Lower lobe of right lung (tissue), 2 donors: ENCODE data around the gene TTC28. TPM values are rescaled to one million over a fixed set of nuclear protein-coding genes. Genes with fewer than 3 reads are reported as not detected.

Experiments
- ATAC-seq, 2 donors: fragments of 200-7000 bp; cut with Tn5 transposase; one replicate each; pipeline ENCODE4 v1.9.1; 2020 to 2022; ENCODE audit warnings: mild to moderate bottlenecking in 2 of 2, moderate library complexity in 2 of 2
- DNase-seq: peaks from one replicate; pipeline ENCODE4 v3.0.0-alpha.2; 2020
- H3K27ac ChIP-seq: fragments of 200-600 bp; one replicate; pipeline ENCODE4 v1.8.0; 2022
- H3K27me3 ChIP-seq: fragments of 200-600 bp; one replicate; pipeline ENCODE4 v1.8.0; 2022; ENCODE audit warnings: low read depth
- H3K36me3 ChIP-seq: fragments of 200-600 bp; one replicate; pipeline ENCODE4 v1.8.0; 2022; ENCODE audit warnings: mild to moderate bottlenecking
- H3K4me1 ChIP-seq: fragments of 200-600 bp; one replicate; pipeline ENCODE4 v1.8.0; 2022
- H3K4me3 ChIP-seq: fragments of 200-600 bp; one replicate; pipeline ENCODE4 v1.8.0; 2022; ENCODE audit warnings: mild to moderate bottlenecking
- H3K9me3 ChIP-seq: fragments of 200-600 bp; one replicate; pipeline ENCODE4 v1.8.0; 2022
- CTCF ChIP-seq: fragments of 200-600 bp; IDR thresholded peaks from one replicate; pipeline ENCODE4 v1.8.0; 2022; ENCODE audit warnings: antibody characterized with exemption, mild to moderate bottlenecking
- intact Hi-C: fragments of 100-400 bp; cut with DNase I; formaldehyde crosslinking; loops from one replicate; pipeline ENCODE4 v1.11.0; 2022
- total RNA-seq: library from RNA; stranded (reverse); fragmentation: NEBNext Ultra II Directional; extraction: Animal tissue kit (Norgen Biotek cat#: 25700); gene quantifications from one replicate; pipeline ENCODE4 v1.2.1, GENCODE V29; 2021
- donor health status: DM: no; HTN: yes; CAD: no; lungs with severe emphysema.

The TTC28 gene
- total RNA-seq, 1 donor from 2014 or later: 39.6 TPM

- ATAC-seq (peak; percentile 17 to 35), DNase-seq (no peak)
- Histone ChIP-seq H3K27me3 (no peaks in the 10 kb centered on the region), H3K36me3 (no peaks in the 10 kb centered on the region), H3K4me1 (peaks cover 4% of the 10 kb centered on the region), H3K4me3 (no peak overlapping the region), H3K27ac (no peak overlapping the region), H3K9me3 (no peaks in the 10 kb centered on the region)
- no peak for TF ChIP-seq CTCF
- intact Hi-C loops: no loop called here
Measured at GRCh38 chr22:28299753-28300152, 379.9 kb downstream of the TTC28 start.

- H3K4me1 ChIP-seq: peaks cover 4% of the 10 kb centered on the region
- DNase-seq: no peak
- no peak for TF ChIP-seq CTCF
Measured at GRCh38 chr22:28299309-28299708, 380.3 kb downstream of the TTC28 start.

GRCh38 chr22:28297504-28297903, 382.1 kb downstream of the TTC28 start:
- no peak overlapping the region for H3K27ac ChIP-seq
- H3K27me3 ChIP-seq: no peaks in the 10 kb centered on the region
- no peak for TF ChIP-seq CTCF
- H3K4me1 ChIP-seq: peaks cover 4% of the 10 kb centered on the region
- ATAC-seq (peak in 1 of 2 donors; percentile 56), DNase-seq (no peak)
- no peaks in the 10 kb centered on the region for H3K9me3 ChIP-seq
- H3K4me3 ChIP-seq: no peak overlapping the region
- intact Hi-C loops: no loop called here
- H3K36me3 ChIP-seq: no peaks in the 10 kb centered on the region

More at GRCh38 chr22:28299309-28299708, 380.3 kb downstream of the TTC28 start:
- intact Hi-C loops: no loop called here
- Histone ChIP-seq H3K9me3 (no peaks in the 10 kb centered on the region), H3K4me3 (no peak overlapping the region), H3K27me3 (no peaks in the 10 kb centered on the region), H3K27ac (no peak overlapping the region), H3K36me3 (no peaks in the 10 kb centered on the region)
- no peak for ATAC-seq

GRCh38 chr22:28296452-28296851, 383.2 kb downstream of the TTC28 start:
- H3K27me3 ChIP-seq: no peaks in the 10 kb centered on the region
- intact Hi-C loops: no loop called here
- H3K4me3 ChIP-seq: no peak overlapping the region
- no peaks in the 10 kb centered on the region for H3K36me3 ChIP-seq
- DNase-seq: no peak
- no peak overlapping the region for H3K27ac ChIP-seq
- H3K9me3 ChIP-seq: no peaks in the 10 kb centered on the region
- H3K4me1 ChIP-seq: peaks cover 4% of the 10 kb centered on the region
- ATAC-seq: no peak
- TF ChIP-seq CTCF: no peak

DNA sequence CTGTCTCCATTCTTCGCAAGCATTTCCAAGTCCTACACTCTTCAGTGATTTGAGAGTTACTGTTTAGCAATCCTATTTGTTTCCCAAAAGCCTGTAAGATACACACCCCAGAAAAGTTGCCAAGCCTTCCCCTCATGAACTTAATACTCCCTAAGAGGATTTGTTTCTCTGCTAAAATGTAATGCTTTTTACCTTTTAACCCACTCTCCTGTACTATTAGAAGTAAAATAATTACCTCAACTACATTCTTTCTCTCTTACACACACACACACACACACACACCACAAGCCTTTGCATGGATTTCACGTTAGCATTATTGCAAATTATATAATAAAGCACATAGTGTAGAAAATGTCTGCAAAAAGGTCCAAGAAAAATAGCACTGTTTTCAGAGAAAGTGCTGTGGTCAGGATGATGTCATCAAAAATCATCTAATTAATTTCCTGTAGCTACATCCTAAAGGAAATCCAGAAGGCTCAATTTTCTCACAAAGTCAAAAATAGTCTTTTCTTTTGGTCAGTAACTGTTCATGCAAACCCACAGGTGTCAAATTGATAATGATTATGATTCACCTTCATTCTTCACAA, 396.5 kb downstream of the TTC28 start:
- DNase-seq (no peak), ATAC-seq (no peak)

More for the DNA sequence above, 396.5 kb downstream of the TTC28 start:
- Histone ChIP-seq H3K27me3 (no peaks in the 10 kb centered on the region), H3K4me3 (no peak overlapping the region), H3K27ac (no peak overlapping the region), H3K4me1 (peaks cover 5% of the 10 kb centered on the region), H3K36me3 (no peaks in the 10 kb centered on the region), H3K9me3 (no peaks in the 10 kb centered on the region)
- no peak for TF ChIP-seq CTCF
- intact Hi-C loops: no loop called here
